ENCODE results near the gene MT1E.

- TF ChIP-seq POLR2A (IDR thresholded peaks at IDR 0.05) (no peak), CTCF (IDR thresholded peaks at IDR 0.05) (no peak)
Measured at GRCh38 chr16:56594292-56594619, 31.3 kb upstream of the MT1E start.
